NCI-H345 treated with DMSO at 0.1 percent for 48 hours (cell line): ENCODE measurements around the gene ARHGEF6.

Experiments used
- DNase-seq: peaks from one replicate; lab custom pipeline; 2025; ENCODE audit not compliant: unreplicated experiment; lab: John Stamatoyannopoulos, UW

ARHGEF6 gene

GRCh38 chrX:136694431-136695087, 86.2 kb downstream of the ARHGEF6 start:
- DNase-seq: peak; percentile 3

GRCh38 chrX:136692271-136692670, 88.5 kb downstream of the ARHGEF6 start:
- no peak for DNase-seq

- no peak for DNase-seq
Observed at GRCh38 chrX:136691028-136691809, 89.5 kb downstream of the ARHGEF6 start.

GRCh38 chrX:136689436-136689835, 91.3 kb downstream of the ARHGEF6 start:
- no peak for DNase-seq

- DNase-seq: no peak
Observed at GRCh38 chrX:136687457-136687856, 93.3 kb downstream of the ARHGEF6 start.

GRCh38 chrX:136684120-136684519, 96.6 kb downstream of the ARHGEF6 start:
- DNase-seq: no peak

- DNase-seq: no peak
Observed at GRCh38 chrX:136679531-136679930, 101.2 kb downstream of the ARHGEF6 start.

- DNase-seq: no peak
Observed at GRCh38 chrX:136674270-136674985, 106.3 kb downstream of the ARHGEF6 start.

- DNase-seq: no peak
Observed at GRCh38 chrX:136671006-136671610, 109.6 kb downstream of the ARHGEF6 start.

GRCh38 chrX:136667446-136668168, 113.1 kb downstream of the ARHGEF6 start:
- DNase-seq: no peak

- no peak for DNase-seq
Observed at GRCh38 chrX:136666088-136666487, 114.6 kb downstream of the ARHGEF6 start.

- no peak for DNase-seq
Observed at GRCh38 chrX:136665258-136665900, 115.4 kb downstream of the ARHGEF6 start.

GRCh38 chrX:136662976-136663375, 117.8 kb downstream of the ARHGEF6 start:
- DNase-seq: no peak

GRCh38 chrX:136662104-136662503, 118.6 kb downstream of the ARHGEF6 start:
- DNase-seq: no peak

GRCh38 chrX:136660896-136661295, 119.8 kb downstream of the ARHGEF6 start:
- no peak for DNase-seq

- DNase-seq: no peak
Observed at GRCh38 chrX:136659174-136659573, 121.6 kb downstream of the ARHGEF6 start.

GRCh38 chrX:136658151-136658550, 122.6 kb downstream of the ARHGEF6 start:
- DNase-seq: no peak

GRCh38 chrX:136656361-136656964, 124.3 kb downstream of the ARHGEF6 start:
- DNase-seq: no peak

- DNase-seq: no peak
Observed at GRCh38 chrX:136652822-136653723, 127.7 kb downstream of the ARHGEF6 start.
